ENCODE measurements around the gene IL1RAPL1.

DNA sequence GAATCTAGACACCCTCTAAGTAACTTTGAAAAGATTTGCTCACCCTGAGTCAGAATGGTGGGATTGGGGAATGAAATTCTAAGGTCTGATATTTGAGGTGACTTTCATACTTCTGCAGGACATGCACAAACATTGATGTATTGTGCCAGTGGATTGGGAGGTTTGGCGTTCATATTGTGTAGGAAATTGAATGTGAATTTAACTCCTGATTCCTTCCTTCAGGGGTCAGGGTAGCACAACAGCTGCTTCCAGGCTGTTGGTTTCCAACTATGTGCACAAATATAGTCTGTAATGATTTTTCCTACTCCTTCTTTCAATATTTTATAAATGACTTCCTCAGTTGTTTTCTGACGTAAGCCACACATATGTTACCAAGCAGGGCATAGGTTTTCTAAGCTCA lies 3.1 kb downstream of the IL1RAPL1 start:
- TF ChIP-seq RAD21 (conservative IDR thresholded peaks at IDR 0.05 in 1 of 2, IDR thresholded peaks at IDR 0.05 in 1 of 2) (no peak), POLR2A (IDR thresholded peaks at IDR 0.05; ENCODE audit: low read length) (no peak), ZC3H11A (IDR thresholded peaks at IDR 0.05) (no peak), GATA3 (IDR thresholded peaks at IDR 0.05; ENCODE audit: borderline replicate concordance) (no peak), EHMT2 (IDR thresholded peaks at IDR 0.05; ENCODE audit: low read depth) (no peak)
- TF ChIP-seq, protein P1, sequence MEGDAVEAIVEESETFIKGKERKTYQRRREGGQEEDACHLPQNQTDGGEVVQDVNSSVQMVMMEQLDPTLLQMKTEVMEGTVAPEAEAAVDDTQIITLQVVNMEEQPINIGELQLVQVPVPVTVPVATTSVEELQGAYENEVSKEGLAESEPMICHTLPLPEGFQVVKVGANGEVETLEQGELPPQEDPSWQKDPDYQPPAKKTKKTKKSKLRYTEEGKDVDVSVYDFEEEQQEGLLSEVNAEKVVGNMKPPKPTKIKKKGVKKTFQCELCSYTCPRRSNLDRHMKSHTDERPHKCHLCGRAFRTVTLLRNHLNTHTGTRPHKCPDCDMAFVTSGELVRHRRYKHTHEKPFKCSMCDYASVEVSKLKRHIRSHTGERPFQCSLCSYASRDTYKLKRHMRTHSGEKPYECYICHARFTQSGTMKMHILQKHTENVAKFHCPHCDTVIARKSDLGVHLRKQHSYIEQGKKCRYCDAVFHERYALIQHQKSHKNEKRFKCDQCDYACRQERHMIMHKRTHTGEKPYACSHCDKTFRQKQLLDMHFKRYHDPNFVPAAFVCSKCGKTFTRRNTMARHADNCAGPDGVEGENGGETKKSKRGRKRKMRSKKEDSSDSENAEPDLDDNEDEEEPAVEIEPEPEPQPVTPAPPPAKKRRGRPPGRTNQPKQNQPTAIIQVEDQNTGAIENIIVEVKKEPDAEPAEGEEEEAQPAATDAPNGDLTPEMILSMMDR (IDR thresholded peaks at IDR 0.05): no peak
